Measurements from ENCODE around the gene FOXRED1.

The FOXRED1 gene

DNA sequence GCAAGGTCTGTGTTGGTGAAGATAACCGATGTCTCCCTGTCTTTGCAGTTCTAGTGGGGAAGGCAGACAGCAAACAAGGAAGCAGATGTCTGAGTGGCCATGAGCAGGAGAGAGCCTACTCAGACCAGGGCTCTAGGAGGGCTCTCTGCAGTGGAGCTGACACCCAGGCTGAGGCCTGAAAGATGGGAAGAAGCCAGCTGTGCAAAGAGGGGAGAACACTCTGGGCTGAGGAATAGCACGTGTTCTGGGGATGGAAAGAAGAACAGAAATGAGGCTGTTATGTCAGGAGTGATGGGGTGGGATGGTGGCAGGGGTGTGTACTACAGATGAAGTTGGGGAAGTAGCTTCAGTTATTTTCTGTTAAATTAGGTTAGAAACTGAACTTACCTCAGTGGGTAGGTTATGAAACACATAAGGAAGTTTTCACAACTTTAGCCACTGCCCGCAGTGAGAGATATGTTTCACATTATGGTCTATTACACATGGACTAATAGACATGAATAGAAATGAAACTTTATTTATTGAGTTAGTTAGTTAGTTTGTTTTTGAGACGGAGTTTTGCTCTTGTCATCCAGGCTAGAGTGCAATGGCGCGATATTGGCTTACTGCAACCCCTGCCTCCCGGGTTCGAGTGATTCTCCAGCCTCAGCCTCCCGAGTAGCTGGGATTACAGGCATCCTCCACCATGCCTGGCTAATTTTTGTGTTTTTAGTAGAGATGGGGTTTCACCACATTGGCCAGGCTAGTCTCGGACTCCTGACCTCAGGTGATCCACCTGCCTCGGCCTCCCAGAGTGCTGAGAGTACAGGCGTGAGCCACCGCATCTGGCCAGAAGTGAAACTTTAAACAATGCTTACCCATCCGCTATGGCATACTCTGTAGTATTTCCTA is 42.7 kb downstream of the FOXRED1 start:
- no peak for DNase-seq (ENCODE audit: low spot score)

DNA sequence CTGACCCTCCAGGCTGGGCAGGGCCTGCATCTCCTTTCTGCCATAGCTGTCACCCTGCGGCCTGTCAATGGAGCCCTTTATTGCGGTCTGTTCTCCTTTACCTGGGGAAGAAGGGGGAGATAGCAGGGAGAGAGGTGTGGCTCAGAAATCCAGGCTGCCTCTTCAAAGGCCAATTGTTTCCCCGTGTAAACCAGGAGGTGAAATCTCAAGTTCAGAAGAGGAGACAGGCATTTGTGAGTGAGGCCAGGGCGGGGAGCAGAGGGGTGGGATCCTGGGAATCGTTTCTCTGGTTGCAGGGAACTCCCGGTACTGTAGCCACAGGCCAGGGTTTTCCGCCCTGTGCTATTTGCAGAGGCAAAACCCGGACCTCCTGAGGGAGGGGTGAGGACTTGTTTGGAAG is 44.0 kb downstream of the FOXRED1 start:
- no peak for DNase-seq (ENCODE audit: low spot score)

DNA sequence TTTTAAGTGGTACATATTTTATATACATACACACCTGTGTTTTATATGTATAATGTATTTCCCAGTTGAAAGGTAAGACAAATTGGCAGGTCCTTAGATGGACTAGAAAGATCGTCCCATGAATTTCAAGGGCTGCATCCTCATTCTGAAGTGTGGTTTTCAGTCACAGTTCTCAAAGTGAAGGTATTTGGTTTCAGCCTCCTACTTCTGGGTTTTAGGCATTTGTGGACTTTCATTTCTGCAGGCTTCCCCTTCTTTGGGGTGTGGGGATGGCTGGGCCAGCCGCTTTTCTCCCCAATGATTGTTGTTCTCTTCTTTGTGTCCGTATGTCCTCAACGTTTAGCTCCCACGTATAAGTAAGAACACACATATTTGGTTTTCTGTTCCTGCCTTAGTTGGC is 44.9 kb downstream of the FOXRED1 start:
- DNase-seq (ENCODE audit: low spot score), result no peak

DNA sequence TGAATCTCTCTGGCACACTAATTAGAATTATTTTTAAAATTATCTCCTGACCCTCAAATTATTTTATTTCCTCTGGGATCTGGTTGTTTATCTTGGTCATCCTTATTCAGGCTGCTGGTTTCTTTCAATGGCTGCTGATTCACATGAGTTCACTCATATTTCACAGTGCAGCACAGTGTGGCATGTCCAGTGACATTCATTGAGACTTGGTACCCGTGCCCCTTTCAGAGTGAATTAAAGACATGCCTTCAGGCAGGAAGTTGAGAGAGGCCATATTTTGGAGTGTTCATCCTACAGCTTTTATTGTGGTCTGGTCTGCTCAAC is 48.4 kb downstream of the FOXRED1 start:
- DNase-seq (ENCODE audit: low spot score), result no peak

DNA sequence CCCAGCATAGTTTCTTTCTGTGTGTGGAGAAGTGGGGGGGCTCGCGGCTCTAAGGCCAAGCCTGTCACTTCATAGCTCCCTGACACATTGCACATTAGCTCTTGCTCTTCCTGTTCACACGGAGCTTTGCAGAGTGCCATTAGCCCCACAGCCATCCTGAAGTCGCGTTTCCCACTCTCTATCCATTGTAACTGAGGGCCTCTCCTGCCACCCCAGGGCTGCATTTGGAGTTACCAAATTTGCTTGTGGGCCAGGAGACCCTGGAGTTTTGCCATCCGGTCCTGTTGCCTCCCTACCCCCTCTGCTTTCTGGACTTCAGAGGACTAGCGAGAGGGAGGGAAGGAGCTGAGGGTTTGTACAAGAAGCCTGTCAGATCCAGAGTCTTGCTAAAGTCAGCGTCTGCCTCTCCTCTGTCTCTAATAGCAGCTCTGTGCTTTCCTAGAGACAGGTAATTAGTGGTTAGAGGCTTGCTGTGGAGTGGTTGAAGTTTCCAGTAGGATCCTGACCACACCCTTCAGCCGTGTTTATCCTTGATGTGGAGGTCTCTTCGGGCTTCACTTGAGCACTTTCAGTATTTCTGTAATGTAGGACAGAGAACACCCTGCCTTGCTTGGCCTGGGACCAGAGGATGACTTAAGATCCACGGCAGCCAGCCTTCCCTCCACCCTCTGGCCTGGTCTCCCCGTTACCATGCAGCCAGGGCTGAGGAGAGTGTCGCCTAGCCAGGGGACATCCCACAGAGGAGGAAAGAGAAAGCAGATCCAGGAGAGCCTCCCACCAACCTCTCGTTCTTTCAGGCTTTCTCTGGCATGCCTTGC is 49.0 kb downstream of the FOXRED1 start:
- DNase-seq (ENCODE audit: low spot score), result no peak

DNA sequence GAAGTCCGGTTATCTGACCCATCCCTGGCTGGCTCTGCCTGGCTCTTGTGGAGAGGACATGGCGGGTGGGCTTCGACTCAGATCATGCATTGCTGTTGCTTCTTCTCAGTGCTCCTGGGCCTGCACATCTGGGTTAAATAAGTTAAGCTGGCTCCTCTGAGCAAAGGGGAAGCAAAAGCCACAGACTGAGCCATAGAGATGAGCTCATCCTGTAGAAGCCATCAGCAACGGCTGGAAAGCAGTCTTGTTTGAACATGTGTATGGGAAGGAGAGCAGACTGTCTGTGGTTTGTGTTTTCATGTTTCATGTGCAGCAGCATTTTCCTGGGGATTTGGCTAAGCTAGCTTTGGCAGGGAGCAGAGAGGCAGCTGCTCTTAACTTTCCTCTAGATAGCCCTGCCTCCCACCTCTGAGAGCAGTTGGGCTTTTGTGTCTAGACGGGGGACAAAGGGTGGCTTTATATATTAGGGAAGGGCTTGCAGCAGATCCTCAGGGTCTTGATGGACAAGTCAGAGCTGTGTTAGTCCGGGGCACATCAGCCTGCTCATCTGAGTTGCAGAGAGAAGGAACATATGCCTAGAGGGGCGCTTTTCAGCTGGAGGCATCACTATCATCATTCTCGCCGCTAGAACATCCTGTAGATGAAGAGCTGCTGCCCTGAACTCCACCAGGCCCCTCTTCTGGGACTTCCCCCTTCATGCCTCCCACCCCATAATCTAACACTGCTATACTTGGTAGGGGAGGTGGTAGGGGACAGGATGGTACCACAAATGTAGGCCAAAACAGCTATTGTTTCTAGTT is 49.8 kb downstream of the FOXRED1 start:
- no peak for DNase-seq (ENCODE audit: low spot score)

DNA sequence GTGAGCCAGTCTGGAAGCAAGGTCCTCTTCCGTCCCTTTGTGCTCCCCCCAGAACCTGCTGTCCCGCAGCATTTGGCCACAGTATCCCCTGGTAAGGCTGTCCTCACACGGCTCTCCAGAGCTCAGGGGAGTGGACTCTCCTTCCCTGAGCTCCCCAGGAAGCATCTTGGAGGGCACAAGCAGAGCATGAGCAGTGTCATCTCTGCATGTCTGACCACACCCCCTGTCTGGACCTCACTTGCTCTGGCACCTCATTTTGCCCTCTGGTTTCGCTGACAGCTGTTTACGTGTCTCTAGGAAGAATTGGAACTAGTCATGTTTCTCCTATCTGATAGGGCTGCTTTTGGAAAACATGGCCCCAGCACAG is 50.4 kb downstream of the FOXRED1 start:
- DNase-seq (ENCODE audit: low spot score), result no peak

DNA sequence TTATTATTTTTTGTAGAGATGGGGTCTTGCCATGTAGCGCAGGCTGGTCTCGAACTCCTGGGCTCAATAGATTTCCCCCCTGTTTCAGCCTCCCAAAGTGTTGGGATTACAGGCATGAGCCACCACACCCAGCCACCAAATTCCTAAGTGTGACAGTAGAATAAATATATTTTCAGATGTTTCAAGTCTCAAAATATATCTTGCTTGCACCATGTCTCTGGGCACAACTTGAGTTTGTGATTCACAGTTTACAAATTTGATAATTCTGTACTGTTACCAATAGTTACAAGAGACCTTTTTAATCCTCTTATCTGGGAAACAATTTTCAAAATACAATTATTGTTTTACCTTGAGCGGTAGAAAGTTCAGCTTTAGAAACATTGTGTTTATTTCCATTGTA is 54.0 kb downstream of the FOXRED1 start:
- DNase-seq (ENCODE audit: low spot score), result no peak

DNA sequence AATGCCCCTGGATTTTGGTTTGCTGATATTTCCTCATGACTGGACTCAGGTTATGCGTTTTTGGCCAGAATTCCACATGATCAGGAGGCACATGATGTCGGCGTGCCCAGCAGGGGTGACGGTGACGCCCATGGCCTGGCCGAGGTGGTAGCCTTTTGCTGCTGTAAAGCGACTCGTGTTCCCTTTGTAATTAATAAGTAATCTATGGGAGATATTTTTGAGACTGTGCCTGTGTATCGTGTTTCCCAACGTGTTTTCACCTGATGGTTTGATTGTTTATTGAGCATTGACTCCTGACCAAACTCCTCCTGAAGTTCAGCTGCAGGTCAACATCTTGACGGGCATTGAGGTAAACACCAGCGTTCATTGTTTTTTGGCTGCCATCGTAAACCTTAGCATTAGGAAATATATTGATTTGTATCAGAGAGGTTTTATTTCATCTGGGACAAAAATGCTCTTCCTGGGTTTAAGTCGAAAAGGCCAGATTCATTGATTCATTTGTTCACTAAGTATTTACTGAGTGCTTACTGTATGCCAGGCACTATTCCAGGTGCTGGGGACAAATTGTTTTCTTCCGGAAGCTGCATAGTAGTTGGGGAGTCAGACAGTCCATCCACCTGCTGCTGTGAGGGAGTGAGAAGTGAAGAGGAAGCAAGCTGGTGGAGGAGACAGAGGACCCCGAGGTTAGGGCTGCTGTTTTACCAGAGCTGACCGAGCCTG is 58.5 kb downstream of the FOXRED1 start:
- no peak for DNase-seq (ENCODE audit: low spot score)
